GM19463 (cell line): ENCODE measurements around the gene PHLPP1.

Experiments
- ATAC-seq: cut with Tn5 transposase; IDR thresholded peaks from one replicate; pipeline ENCODE4 v1.9.1; 2021; ENCODE audit warnings: mild to moderate bottlenecking, moderate library complexity; ENCODE audit not compliant: unreplicated experiment

PHLPP1 gene

GRCh38 chr18:62771494-62772270 lies 56.3 kb downstream of the PHLPP1 start:
- no peak for ATAC-seq

DNA sequence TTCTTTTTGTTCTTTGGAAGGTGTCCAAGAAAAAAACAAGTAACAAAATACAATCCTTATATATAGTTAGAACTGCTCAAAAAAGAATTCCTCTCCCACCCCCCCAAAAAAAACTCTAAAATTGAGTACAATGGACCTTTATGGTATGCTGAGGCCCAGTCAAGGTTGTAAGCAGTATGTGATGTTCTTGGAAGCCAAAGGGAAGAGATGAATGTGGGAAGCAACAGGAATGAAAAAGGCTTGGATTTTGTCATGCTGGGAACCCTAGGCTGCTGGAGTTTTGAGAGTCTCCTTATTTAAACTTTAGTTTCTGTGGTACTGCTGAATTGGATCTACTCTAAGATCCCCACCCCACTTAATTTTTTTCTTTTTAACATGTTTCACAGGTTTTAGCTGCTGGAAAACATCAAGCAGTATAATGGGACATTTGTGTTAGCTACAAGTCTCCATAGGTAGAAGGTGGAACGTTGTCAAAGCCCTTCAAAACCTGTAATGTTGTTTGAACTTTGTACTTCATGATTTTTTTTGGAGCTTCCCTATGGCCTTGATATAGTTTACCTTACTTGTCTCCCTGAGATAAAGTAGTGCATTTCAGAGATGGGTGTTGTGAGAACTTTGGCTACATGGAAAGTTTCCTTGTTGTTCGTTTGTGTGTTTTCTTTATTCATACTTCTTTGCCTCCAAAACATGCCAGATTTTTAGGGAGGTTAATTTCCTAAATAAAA lies 57.7 kb downstream of the PHLPP1 start:
- no peak for ATAC-seq

DNA sequence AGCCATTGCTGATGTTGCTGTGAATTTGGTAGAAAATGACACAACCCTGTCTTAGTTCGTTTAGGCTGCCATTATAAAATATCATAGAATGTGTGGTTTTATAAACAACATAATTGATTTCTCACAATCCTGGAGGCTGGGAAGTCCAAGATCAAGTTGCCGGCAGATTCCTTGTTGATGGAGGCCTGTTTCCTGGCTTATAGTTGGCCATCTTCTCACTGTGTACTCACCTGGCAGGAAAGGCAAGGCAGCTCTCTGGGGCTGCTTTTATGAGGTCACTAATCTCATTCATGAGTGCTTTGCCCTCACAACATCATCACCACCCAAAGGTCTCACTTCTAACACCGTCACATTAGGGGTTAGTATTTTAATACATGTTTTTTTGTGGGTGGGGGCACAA lies 58.4 kb downstream of the PHLPP1 start:
- ATAC-seq: no peak

DNA sequence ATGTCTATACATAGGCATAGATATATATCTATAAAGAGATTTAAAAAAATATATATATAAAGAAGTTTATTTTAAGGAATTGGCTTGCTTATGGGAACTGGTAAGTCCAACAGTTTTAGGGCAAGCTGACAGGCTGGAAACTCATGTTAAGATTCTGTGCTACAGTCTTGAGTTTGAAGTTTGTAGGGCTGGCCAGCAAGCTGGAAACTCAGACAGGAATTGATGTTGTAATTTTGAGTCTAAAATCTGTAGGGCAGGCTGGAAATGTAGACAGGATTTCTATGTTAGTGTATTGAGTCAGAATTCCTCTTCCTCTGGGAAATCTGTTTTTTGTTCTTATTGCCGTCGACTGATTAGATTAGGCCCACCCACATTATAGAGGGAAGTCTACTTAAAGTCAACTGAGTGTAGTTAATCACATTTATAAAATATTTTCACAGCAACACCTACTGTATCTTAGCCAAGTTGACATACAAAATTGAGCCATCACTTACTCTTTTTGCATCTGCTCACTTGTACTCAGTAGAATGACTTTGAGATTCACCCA lies 60.8 kb downstream of the PHLPP1 start:
- no peak for ATAC-seq

- ATAC-seq: no peak
These were observed 62.5 kb downstream of the PHLPP1 start for GRCh38 chr18:62777814-62778213.

- ATAC-seq: no peak
These were observed 63.9 kb downstream of the PHLPP1 start for GRCh38 chr18:62778976-62779869.

GRCh38 chr18:62781262-62781661 lies 65.9 kb downstream of the PHLPP1 start:
- no peak for ATAC-seq

- no peak for ATAC-seq
These were observed 66.6 kb downstream of the PHLPP1 start for GRCh38 chr18:62781893-62782292.

- ATAC-seq: no peak
These were observed 69.1 kb downstream of the PHLPP1 start for GRCh38 chr18:62784338-62784965.

DNA sequence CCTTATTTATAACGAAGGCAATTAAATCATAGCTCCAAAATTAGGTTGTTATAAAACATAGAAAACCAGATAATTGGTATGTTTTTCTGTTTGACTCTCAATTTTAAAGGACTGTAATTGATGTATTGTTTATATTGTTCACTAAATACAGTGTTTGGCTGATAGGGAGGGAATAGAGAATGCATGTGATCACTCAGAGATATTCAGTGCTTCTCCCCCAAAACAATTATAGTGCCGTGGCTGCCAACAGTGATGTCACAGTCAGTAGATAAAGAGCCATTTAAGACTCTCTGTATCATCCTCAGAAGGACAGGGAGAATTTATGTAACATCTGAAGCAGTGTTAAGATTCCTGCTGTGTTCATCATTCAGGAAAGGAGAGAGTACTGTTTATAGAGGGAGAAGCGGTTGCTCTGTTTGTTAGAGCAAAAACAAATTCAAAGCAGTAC lies 69.6 kb downstream of the PHLPP1 start:
- ATAC-seq: no peak

DNA sequence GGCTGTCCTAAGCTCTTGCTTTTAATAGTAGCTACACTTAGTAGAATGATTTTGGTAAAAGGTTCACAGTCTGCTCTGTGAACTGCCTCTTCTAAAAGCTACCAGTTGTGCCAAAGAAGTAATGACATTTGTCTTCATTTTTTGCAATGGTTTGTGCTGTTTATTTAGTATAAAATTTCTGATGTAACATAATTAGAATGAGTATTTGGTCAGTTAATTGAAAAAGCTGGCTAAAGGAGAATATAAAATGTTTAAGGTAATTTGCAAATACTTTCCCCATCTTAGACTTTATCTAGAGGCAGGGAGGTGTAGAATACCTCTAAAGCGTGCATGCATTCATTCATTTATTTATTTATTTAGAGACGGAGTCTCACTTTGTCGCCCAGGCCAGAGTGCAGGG lies 71.3 kb downstream of the PHLPP1 start:
- no peak for ATAC-seq

GRCh38 chr18:62788111-62788510 lies 72.8 kb downstream of the PHLPP1 start:
- ATAC-seq: no peak

DNA sequence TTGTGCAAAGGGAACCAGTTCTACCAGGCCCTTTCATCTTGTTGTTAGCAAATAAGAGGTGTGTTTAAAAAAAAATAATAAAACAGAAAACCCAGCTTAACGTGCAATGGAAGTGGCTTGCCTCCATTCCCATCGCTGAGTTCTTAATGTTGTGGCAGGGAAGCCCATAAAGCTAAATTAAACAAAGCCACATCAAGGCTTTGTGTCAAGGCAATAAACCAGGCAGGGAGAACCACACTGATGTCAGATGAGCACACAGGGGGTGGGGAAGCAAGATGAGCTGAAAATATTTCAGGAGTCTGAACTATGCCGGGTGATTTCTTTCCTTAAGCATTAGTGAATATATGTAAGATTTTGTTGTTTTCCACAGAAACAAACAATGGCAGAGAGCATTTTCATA lies 73.5 kb downstream of the PHLPP1 start:
- ATAC-seq: no peak

DNA sequence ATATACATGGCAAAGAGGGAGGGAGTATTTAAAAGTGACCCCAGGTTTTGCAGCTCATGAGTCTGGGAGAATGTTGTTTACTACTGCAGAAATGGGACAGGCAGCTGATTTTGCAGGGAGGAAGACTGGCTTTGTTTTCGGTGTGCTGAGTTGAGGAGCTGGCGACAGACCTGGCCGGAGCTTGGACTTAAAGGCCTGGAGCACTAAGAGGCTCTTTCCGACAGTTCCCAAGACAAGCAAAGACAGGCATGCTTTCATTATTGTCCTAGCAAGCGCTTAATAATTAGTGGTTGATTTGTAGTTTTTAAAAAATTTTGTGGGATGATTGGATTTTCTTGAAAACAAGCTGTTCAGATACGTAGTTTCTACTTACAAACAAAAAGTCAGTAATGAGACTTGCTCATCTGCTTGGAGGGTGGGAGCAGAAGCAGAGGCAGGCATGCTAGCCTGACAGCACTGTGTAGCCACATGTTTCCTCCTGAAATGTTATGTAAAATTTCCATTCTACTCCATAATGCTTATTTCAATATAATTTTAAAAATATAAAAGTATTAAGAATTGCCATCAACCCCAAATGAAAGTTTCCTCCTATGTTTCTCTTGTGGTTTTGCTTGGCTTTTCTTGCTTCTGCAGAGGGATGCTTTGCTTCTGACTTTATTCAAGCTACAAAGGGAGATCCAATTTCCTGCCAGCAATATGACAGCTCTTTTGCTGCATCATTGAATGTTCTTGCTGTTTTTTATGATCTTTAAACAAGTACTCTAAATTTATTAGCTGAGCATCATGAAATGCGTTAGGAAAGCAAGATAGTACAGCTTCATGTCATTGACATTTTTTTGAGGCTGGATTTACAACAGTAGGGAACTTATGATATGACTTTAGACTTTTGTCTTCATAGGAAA lies 75.8 kb downstream of the PHLPP1 start:
- no peak for ATAC-seq

DNA sequence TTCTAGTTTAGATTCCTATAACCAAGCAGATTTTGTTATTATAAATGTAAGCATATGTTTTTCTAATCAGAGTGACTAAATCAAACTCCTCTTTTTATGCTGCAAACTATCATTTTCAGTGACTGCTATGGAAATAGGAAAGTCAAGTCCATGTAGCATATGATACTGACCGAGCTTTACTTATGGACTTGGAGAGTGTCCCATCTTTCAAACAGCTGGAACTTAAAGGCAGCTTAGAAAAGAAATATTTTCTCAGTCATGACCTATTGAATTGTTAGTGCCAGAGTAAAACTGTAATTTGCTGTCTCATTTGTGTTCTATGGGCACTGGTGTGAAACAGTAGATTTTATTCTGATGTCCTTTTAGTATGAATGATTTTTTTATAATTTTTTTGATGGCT lies 76.7 kb downstream of the PHLPP1 start:
- no peak for ATAC-seq

- no peak for ATAC-seq
These were observed 80.5 kb downstream of the PHLPP1 start for GRCh38 chr18:62795813-62796212.

DNA sequence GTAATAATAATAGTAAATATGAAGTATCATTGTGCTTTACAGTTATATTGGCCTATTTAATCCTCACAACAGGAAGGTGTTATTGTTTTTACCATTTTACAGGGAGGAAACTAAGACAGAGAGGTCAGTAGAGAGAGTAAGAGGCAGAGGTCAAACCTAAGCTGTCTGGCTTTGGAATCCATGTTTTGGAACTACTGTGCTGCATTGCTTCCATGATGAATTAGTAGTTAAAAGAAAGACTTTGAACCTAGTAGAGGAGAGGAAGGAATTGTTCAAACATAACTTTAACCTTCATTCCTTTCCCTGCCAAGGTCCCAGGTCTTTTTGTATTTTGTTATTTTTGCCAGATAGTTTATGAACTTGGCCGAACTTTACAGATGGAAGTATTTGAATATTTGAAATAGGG lies 80.9 kb downstream of the PHLPP1 start:
- ATAC-seq: no peak

DNA sequence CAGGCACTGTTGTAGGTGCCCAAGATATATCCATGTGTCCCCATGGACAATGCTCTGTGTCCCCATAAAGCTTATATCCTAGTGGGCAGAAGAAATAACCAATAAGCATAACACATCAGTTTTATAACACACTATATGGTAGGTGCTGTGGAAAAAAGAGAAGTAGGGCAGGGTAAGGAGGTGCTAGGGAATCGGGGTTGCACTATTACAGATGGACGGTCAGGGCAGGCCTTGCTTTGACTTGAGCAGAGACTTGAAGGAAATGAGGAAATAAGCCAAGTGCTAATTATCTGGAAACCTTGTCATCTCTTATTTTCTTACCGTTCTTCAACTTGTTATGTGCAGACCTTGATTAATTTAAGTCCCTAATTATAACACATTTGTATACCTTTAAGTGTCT lies 82.0 kb downstream of the PHLPP1 start:
- ATAC-seq: no peak

DNA sequence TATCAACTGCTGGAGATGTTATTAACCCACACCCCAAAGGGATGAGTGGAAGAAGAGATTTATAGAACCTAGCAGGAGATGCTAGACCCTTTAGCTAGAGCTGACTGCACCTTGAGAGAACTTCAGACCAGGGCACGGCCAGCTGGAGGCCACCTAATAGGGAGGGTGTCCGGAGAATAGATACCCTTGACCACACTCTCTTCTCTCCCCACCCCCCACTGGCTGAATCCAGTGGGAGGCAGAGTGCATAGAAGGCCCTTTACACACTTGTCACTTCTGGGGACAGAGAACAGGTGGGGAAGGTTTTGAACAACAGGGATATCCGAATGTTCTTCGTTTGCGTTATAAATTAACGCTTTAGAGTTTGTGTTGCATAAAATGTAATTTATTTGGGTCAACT lies 84.6 kb downstream of the PHLPP1 start:
- no peak for ATAC-seq

DNA sequence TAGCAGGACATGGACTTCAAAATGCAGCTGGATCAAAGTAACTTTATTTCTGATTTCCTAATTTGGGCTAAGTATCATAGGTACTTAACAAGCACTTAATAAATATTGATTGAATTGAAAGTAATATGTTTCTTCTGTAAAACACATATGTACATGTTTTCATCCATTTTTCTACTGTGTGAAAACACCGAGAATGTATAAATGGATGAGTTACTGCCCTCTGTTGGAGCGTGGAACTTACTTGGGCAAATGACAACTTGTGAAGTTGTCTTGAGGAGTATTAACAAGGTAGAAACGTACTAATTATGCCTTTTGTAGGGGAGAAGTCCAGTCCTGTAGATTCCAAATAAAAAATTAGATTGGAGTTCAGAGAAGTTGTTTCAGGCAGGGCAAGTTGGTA lies 87.2 kb downstream of the PHLPP1 start:
- ATAC-seq: no peak
